Activated CD4-positive, alpha-beta memory T cell treated with anti-CD3 and anti-CD28 coated beads, Interleukin-2, amount 10 ng/mL, durations not matched to agents 7 days and 5 days (primary cell): ENCODE results near the gene ZNF669. TPM values are rescaled to one million over a fixed set of nuclear protein-coding genes. Genes with fewer than 3 reads are reported as not detected.

Source experiments
- CTCF ChIA-PET: fragments of 350-600 bp; sonication (Branson Sonifier 250); formaldehyde crosslinking; loops from one replicate; lab custom pipeline; 2021; ENCODE audit warnings: antibody characterized with exemption, inconsistent platforms; lab: Charles Lee
- POLR2A ChIA-PET: fragments of 350-600 bp; sonication (Branson Sonifier 250); formaldehyde crosslinking; loops from one replicate; lab custom pipeline; 2021; ENCODE audit warnings: antibody characterized with exemption; lab: Charles Lee
- DNase-seq: peaks from one replicate; pipeline ENCODE4 v3.0.0-alpha.2; 2020
- H3K27ac Mint-ChIP-seq: one replicate; pipeline ENCODE4 v1.8.0; 2021; ENCODE audit warnings: mild to moderate bottlenecking, mixed read lengths
- H3K27me3 Mint-ChIP-seq: one replicate; pipeline ENCODE4 v1.8.0; 2021; ENCODE audit warnings: mixed read lengths
- H3K36me3 Mint-ChIP-seq: one replicate; pipeline ENCODE4 v1.8.0; 2021; ENCODE audit warnings: low read depth, mixed read lengths
- H3K4me1 Mint-ChIP-seq: one replicate; pipeline ENCODE4 v1.8.0; 2021; ENCODE audit warnings: mixed read lengths
- H3K4me3 Mint-ChIP-seq: one replicate; pipeline ENCODE4 v1.8.0; 2021; ENCODE audit warnings: mild to moderate bottlenecking, mixed read lengths
- H3K9me3 Mint-ChIP-seq: one replicate; pipeline ENCODE4 v1.8.0; 2021; ENCODE audit warnings: mixed read lengths
- total RNA-seq, 2 experiments: library from RNA; stranded (reverse); gene quantifications; one replicate each; pipeline ENCODE4 v1.2.3, GENCODE V29; 2021

ZNF669 gene
- total RNA-seq, 2 experiments from 2014 or later = 10.3 to 11.6 TPM

DNA sequence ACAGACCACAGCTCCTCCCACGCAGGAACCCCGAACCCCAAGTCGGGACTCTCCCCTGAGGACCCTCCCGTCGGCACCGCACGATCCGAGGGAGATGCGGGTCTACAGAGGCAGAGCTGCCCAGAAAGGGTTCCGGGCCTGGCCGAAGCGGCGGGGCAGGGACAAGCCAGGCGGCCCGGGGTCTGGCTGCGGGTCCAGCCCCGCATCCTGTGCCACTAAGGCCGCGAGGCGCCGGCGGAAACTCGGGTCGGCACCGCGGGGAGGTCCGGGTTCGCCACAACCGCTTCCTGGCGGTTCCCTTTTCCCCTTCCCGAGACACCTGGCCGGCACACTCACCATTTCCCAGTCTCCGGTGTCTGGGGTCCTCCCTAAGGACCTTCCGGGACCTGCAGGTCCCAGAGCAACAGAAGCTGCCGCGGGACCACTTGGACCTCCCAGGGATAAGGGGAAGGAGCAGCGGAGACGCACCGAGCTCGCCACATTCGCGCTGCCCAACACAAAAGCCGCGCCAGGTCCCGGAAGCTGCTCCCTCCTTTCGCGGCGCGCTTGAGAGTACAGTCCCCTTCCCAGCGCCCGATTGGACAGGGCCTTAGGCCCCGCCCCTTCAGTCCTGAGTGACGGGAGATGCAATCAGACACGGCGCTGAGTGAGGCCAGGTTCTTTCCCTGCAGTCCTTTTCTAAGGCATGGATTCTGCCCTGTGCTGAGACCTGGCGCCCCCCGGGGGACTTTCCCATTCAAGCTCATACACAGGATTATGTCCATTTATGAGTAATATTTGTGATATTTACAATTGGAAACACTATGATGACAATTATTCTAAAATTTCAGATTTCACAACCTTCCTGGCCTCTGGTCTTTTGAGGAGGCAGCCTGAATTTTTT, 25.7 kb downstream of the ZNF669 start, which contains the start of gene ZNF670:
ZNF670 (minus strand) TSS at position 554 of the 883 bp plus-strand sequence; CDS start at position 339, 215 bp downstream.
- Mint-ChIP-seq H3K27ac (peak within 1 kb of the TSS; percentile 53), H3K4me3 (peak within 1 kb of the TSS; percentile 83), H3K4me1 (peaks cover 21% of the 10 kb centered on the region), H3K36me3 (peaks cover 16% of the 10 kb centered on the region), H3K9me3 (peaks cover 13% of the 10 kb centered on the region), H3K27me3 (peaks cover 4% of the 10 kb centered on the region)
- DNase-seq = peak; percentile 86
- CTCF ChIA-PET = interaction anchor here (0.6 kb wide), 1 partner anchor 59 kb away, joined by 4 read pairs; no protein-coding TSS in a partner anchor
- POLR2A ChIA-PET = interaction anchor here (1.4 to 1.7 kb wide), 3 partner anchors 23 to 146 kb away, joined by 5 to 8 read pairs (median 5); no protein-coding TSS in a partner anchor

DNA sequence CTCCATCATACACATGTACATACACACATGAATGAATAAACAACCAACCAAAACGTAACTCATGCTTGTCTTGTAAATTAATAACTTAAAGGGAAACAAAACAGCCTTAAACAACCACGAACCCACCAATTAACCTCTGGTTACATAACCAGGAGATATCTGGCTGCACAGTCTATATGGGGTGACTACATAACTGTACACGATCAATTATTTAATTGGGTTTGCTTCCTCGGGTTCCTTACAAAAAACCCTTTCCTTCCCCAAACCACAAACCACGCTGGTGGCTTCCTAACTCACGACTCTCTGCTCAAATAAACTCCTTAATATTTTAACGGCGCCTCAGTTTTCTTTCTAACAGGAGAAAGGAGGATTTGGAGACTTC, 26.3 kb downstream of the ZNF669 start:
- ChIA-PET CTCF (no interaction called here), POLR2A (interaction anchor here (1.4 kb wide), 2 partner anchors 23 to 146 kb away, joined by 5 read pairs; no protein-coding TSS in a partner anchor)
- peaks cover 4% of the 10 kb centered on the region for H3K27me3 Mint-ChIP-seq
- peaks cover 21% of the 10 kb centered on the region for H3K4me1 Mint-ChIP-seq
- peak overlapping the region; percentile 83 for H3K4me3 Mint-ChIP-seq
- H3K27ac Mint-ChIP-seq = no peak overlapping the region
- DNase-seq = no peak
- peaks cover 19% of the 10 kb centered on the region for H3K36me3 Mint-ChIP-seq
- H3K9me3 Mint-ChIP-seq = peaks cover 14% of the 10 kb centered on the region

DNA sequence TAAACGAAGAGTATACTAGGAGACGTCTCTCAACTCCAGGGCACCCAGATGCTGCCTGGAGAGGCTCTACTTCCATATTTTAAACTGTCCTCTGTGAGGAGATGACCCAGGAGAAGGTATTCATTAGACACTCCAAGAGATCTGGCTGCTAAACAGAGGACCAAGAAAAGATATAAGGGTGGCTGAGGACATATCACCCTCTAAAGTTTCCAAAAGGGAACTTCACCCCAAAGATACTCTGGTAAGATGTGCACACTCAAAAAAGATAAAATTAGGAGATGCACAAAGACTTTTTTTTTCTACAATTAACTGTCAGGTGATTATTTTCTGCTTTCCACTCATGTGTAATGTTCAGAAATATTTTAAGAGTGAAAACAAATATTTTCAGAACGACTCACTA, 26.9 kb downstream of the ZNF669 start:
- CTCF ChIA-PET = no interaction called here
- H3K36me3 Mint-ChIP-seq = peaks cover 21% of the 10 kb centered on the region

DNA sequence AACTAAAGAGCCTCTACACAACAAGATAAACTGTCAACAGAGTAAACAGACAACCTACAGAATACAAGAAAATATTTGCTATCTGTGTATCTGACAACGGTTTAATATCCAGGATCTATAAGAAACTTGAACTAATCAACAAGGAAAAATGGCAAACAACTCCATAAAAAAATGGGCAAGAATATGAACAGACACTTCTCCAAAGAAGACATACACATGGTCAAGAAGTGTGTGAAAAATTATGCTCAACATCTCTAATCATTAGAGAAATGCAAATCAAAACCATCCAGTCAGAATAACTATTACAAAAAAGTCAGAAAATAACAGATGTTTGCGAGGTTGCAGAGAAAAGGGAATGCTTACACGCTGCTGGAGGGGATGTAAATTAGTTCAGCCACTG, 33.5 kb downstream of the ZNF669 start:
- ChIA-PET CTCF (no interaction called here), POLR2A (no interaction called here)
- H3K27me3 Mint-ChIP-seq = no peaks in the 10 kb centered on the region
- no peak overlapping the region for H3K4me3 Mint-ChIP-seq
- no peak overlapping the region for H3K27ac Mint-ChIP-seq
- H3K36me3 Mint-ChIP-seq = peaks cover 18% of the 10 kb centered on the region
- H3K4me1 Mint-ChIP-seq = no peaks in the 10 kb centered on the region
- DNase-seq = no peak
- H3K9me3 Mint-ChIP-seq = peaks cover 43% of the 10 kb centered on the region

More for the DNA sequence above, 26.9 kb downstream of the ZNF669 start:
- POLR2A ChIA-PET = no interaction called here
- no peak for DNase-seq
- peaks cover 12% of the 10 kb centered on the region for H3K9me3 Mint-ChIP-seq
- peaks cover 2% of the 10 kb centered on the region for H3K27me3 Mint-ChIP-seq
- no peak overlapping the region for H3K27ac Mint-ChIP-seq
- peak overlapping the region; percentile 83 for H3K4me3 Mint-ChIP-seq
- peaks cover 21% of the 10 kb centered on the region for H3K4me1 Mint-ChIP-seq

DNA sequence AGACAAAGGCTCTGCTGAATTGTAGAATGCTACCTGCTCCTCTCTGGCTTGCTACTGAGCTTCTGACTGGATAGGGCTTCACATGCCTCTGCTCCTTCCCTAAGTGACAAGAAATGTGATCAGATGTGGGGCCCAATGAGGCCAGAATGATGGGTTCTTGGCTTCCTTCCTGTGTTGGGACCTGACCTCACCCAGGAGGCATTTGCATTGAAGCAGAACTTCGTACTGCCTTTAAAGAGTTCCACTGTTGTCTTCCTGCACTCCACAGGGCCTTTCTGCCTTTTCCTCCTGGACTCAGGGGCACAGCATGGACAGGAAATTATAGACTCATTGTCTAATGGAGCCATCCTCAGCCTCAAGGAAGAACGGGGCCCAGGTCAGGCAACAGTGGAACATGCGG, 39.9 kb downstream of the ZNF669 start:
- Mint-ChIP-seq H3K4me1 (no peaks in the 10 kb centered on the region), H3K27me3 (no peaks in the 10 kb centered on the region), H3K9me3 (peaks cover 52% of the 10 kb centered on the region), H3K36me3 (peaks cover 13% of the 10 kb centered on the region), H3K27ac (no peak overlapping the region), H3K4me3 (no peak overlapping the region)
- no peak for DNase-seq
- ChIA-PET POLR2A (no interaction called here), CTCF (interaction anchor here (0.6 kb wide), 1 partner anchor 42 kb away, joined by 3 read pairs; no protein-coding TSS in a partner anchor)

DNA sequence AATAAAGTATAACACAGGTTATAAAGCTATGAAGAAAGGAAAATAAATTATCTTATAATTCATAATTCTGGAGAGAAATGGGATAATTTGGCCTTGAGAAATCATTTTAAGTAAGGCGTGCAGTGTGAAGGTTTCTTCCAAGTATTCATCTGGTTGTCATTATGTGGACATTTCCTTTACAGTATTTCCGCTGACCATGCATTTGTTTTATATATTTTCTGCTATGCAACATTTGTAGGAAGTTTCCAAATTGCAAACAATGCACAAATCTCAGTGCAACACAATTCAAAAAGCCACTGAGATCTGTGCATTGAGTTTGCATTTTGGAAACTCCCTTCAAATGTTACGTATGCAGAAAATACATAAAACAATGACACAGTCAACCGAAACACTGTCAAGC, 43.4 kb downstream of the ZNF669 start:
- peaks cover 26% of the 10 kb centered on the region for H3K36me3 Mint-ChIP-seq
- no peak overlapping the region for H3K4me3 Mint-ChIP-seq
- H3K27me3 Mint-ChIP-seq = no peaks in the 10 kb centered on the region
- H3K27ac Mint-ChIP-seq = no peak overlapping the region
- POLR2A ChIA-PET = no interaction called here
- H3K4me1 Mint-ChIP-seq = no peaks in the 10 kb centered on the region
- CTCF ChIA-PET = no interaction called here
- H3K9me3 Mint-ChIP-seq = peaks cover 54% of the 10 kb centered on the region
- no peak for DNase-seq

DNA sequence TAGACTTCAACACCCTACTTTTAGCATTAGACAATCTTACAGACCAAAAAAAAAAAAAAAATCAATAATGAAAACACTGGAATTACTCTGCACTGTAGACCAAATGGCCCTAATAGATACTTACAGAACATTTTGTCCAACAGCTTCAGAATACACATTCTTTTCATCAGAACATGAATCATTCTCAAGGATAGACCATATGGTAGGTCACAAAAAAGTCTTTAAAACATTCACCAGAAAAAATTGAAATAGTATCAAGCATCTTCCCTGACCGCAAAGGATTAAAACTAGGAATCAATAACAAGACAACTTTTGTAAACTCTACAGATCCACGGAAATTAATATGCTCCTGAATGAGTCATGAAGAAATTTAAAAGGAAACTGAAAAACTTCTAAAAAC, 48.1 kb downstream of the ZNF669 start:
- ChIA-PET CTCF (no interaction called here), POLR2A (no interaction called here)
- Mint-ChIP-seq H3K27ac (no peak overlapping the region), H3K36me3 (peaks cover 28% of the 10 kb centered on the region), H3K4me3 (no peak overlapping the region), H3K27me3 (no peaks in the 10 kb centered on the region), H3K9me3 (peaks cover 57% of the 10 kb centered on the region), H3K4me1 (peaks cover 4% of the 10 kb centered on the region)
- DNase-seq = no peak

DNA sequence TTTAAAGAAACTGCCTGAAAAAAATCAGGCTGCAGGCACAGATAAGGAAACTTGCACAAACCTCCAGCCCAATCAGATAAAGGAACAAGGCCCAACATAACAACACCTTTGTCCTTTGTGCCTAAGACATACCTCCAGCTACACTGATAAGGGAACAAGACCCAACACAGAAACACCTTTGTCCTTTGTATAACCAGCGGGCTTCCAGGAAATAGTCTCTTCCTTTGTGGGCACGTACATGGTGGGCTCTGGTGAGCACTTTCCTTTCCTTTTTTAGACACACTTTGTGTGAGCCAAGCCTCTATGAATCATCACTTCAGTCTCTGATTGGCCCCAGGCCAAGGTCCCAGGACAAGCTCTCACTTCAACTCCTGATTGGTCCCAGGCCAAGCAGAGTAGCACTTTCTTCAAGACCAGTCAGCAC, 49.2 kb downstream of the ZNF669 start:
- H3K27me3 Mint-ChIP-seq = no peaks in the 10 kb centered on the region
- POLR2A ChIA-PET = no interaction called here
- H3K9me3 Mint-ChIP-seq = peaks cover 61% of the 10 kb centered on the region

More for the DNA sequence above, 49.2 kb downstream of the ZNF669 start:
- CTCF ChIA-PET = interaction anchor here (0.7 kb wide), 1 partner anchor 205 kb away, joined by 4 read pairs; no protein-coding TSS in a partner anchor
- Mint-ChIP-seq H3K27ac (no peak overlapping the region), H3K4me1 (peaks cover 4% of the 10 kb centered on the region), H3K36me3 (peaks cover 28% of the 10 kb centered on the region), H3K4me3 (no peak overlapping the region)
- DNase-seq = no peak

Other genes with a start within 250 kb of the ZNF669 start
- 10 to 100 TPM; 26.9 to 27.8 TPM for gene AHCTF1, start 172.4 kb downstream of the ZNF669 start, total RNA-seq
- under 1 TPM; 0.43 to 0.63 TPM for gene ZNF695, start 96.3 kb downstream of the ZNF669 start, total RNA-seq
- 1 to 10 TPM; 1.4 TPM for gene ZNF670, start 25.5 kb downstream of the ZNF669 start, total RNA-seq
- gene ZNF124, start 67.7 kb upstream of the ZNF669 start, total RNA-seq = 10 to 100 TPM; 12.3 to 14.6 TPM
- not detected for gene VN1R5, start 151.7 kb upstream of the ZNF669 start, total RNA-seq
- gene ZNF496, start 227.5 kb upstream of the ZNF669 start, total RNA-seq = 1 to 10 TPM; 6.4 to 6.5 TPM